Measurements from ENCODE around the gene NAA80. TPM values are rescaled to one million over a fixed set of nuclear protein-coding genes. Genes with fewer than 3 reads are reported as not detected.

Gene NAA80
- polyA plus RNA-seq, 1 of the 3 experiments (the other 2 are of a cell fraction), result 10.5 TPM

DNA sequence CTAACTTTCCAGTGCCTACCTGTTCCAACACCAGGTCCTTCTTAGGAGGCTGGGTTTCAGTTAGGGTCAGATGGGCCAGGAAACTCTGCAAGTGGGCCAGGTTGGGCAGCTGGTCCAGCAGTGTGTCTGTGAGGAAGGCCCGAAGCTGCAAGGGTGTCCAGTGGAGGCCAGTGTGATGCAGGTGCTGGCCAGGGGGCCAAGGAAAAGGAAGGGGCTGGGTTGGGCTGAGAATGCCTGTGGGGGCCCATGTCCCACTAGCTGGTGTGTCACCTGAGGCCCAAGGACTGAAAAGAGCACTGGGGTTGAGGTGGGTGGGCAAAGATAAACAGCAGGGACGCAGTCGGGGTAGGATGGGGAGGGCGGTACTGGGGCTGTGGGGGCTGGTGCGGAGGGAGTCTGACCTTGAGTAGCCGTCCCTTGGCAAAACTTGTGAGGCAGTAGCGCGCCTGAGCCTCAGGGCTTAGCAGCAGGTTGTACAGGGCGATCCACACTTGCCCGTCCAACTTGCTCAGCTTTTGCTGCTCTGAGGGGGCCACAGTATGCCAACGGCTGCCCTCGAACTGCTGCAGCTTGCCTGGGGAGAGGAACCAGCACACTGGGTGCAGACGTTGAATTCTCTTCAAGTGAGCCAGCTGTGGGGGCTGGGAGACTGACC is 42.9 kb upstream of the NAA80 start:
- TF ChIP-seq, protein P1, sequence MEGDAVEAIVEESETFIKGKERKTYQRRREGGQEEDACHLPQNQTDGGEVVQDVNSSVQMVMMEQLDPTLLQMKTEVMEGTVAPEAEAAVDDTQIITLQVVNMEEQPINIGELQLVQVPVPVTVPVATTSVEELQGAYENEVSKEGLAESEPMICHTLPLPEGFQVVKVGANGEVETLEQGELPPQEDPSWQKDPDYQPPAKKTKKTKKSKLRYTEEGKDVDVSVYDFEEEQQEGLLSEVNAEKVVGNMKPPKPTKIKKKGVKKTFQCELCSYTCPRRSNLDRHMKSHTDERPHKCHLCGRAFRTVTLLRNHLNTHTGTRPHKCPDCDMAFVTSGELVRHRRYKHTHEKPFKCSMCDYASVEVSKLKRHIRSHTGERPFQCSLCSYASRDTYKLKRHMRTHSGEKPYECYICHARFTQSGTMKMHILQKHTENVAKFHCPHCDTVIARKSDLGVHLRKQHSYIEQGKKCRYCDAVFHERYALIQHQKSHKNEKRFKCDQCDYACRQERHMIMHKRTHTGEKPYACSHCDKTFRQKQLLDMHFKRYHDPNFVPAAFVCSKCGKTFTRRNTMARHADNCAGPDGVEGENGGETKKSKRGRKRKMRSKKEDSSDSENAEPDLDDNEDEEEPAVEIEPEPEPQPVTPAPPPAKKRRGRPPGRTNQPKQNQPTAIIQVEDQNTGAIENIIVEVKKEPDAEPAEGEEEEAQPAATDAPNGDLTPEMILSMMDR (IDR thresholded peaks at IDR 0.05), result no peak
- TF ChIP-seq GABPA (IDR thresholded peaks at IDR 0.05; ENCODE audit: low read depth), result no peak
- TF ChIP-seq RXRA (IDR thresholded peaks at IDR 0.05; ENCODE audit: borderline replicate concordance, low read depth), result no peak
- no peak for TF ChIP-seq FOXM1 (IDR thresholded peaks at IDR 0.05; ENCODE audit: low read depth)
- TF ChIP-seq, protein P2, sequence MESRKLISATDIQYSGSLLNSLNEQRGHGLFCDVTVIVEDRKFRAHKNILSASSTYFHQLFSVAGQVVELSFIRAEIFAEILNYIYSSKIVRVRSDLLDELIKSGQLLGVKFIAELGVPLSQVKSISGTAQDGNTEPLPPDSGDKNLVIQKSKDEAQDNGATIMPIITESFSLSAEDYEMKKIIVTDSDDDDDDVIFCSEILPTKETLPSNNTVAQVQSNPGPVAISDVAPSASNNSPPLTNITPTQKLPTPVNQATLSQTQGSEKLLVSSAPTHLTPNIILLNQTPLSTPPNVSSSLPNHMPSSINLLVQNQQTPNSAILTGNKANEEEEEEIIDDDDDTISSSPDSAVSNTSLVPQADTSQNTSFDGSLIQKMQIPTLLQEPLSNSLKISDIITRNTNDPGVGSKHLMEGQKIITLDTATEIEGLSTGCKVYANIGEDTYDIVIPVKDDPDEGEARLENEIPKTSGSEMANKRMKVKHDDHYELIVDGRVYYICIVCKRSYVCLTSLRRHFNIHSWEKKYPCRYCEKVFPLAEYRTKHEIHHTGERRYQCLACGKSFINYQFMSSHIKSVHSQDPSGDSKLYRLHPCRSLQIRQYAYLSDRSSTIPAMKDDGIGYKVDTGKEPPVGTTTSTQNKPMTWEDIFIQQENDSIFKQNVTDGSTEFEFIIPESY (IDR thresholded peaks at IDR 0.05; ENCODE audit: borderline replicate concordance, low read depth), result no peak
- no peak for TF ChIP-seq NFIC (IDR thresholded peaks at IDR 0.05; ENCODE audit: borderline replicate concordance)
- no peak for TF ChIP-seq RCOR1 (IDR thresholded peaks at IDR 0.05; ENCODE audit: low read length)
- no peak for TF ChIP-seq NRF1 (IDR thresholded peaks at IDR 0.05; ENCODE audit: low read depth, low read length)
- TF ChIP-seq TEAD4 (IDR thresholded peaks at IDR 0.05; ENCODE audit: borderline replicate concordance, insufficient read depth), result no peak
- TF ChIP-seq RAD21 (IDR thresholded peaks at IDR 0.05; ENCODE audit: low read length), result no peak
- Histone ChIP-seq H3K36me3 (replicated peaks in 1 of 2; ENCODE audit: control insufficient read depth in 1 of 2, insufficient read depth in 2 of 2, low read length in 1 of 2) (no peaks in the 10 kb centered on the region), H3K4me1 (ENCODE audit: control insufficient read depth in 1 of 2, insufficient read depth in 2 of 2, low read depth in 1 of 2, low read length in 1 of 2) (peaks cover 5 to 14% of the 10 kb centered on the region in 2 experiments; a peak in 2 of 4 replicates), H3K4me3 (ENCODE audit: low read depth in 2 of 2, low read length in 1 of 2) (no peak overlapping the region), H3K27ac (ENCODE audit: low read depth in 2 of 2, low read length in 1 of 2) (no peak overlapping the region), H2AFZ (ENCODE audit: low read depth) (no peak overlapping the region), H3F3A (replicated peaks; ENCODE audit: insufficient read depth) (no peaks in the 10 kb centered on the region), H4K20me1 (ENCODE audit: insufficient read depth) (no peaks in the 10 kb centered on the region), H3K27me3 (ENCODE audit: insufficient read depth) (no peaks in the 10 kb centered on the region), H3K9ac (no peak overlapping the region), H3K9me2 (no peaks in the 10 kb centered on the region), H3K4me2 (no peak overlapping the region), H3K79me2 (ENCODE audit: insufficient read depth) (peaks cover 9% of the 10 kb centered on the region; the same call in 1 of the 2 replicates), H3K9me3 (no peaks in the 10 kb centered on the region)
- ChIA-PET POLR2A (no interaction called here), CTCF (interaction anchor here (1.3 to 4.7 kb wide), 4 partner anchors 8 to 219 kb away, joined by 3 to 26 read pairs (median 5); partner anchors contain the start of gene NPRL2)
- DNase-seq, result no peak
- 80% methylated on average over 6 of the region's 13 CpGs for WGBS (ENCODE audit: low lambda C conversion rate)

DNA sequence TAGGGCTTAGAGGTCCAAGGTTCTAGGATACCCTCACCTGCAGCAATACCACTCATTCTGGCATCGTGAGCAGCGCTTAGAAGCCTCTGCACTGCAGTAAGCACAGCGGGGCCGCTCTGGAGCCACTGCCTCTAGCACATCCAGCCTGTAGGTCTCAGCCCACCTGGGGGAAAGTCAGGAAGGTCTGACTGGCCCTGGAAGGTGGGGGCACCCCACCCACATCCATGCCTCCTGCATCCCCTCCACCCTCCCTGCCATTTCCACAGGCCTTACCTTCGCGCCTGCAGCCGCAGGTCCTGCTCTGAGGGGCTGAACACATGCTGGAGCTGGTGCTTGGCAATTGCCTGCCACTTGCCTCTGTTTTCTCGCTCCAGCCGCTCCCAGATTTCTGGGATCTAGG is 42.3 kb upstream of the NAA80 start:
- ChIA-PET POLR2A (no interaction called here), CTCF (interaction anchor here (1.3 to 4.7 kb wide), 3 partner anchors 9 to 220 kb away, joined by 3 to 26 read pairs (median 3); partner anchors contain the start of gene NPRL2)
- no peak overlapping the region for H2AFZ ChIP-seq (ENCODE audit: low read depth)
- no peaks in the 10 kb centered on the region for H3F3A ChIP-seq (replicated peaks; ENCODE audit: insufficient read depth)
- peaks cover 5 to 14% of the 10 kb centered on the region in 2 experiments; a peak in 2 of 4 replicates for H3K4me1 ChIP-seq (ENCODE audit: control insufficient read depth in 1 of 2, insufficient read depth in 2 of 2, low read depth in 1 of 2, low read length in 1 of 2)
- no peaks in the 10 kb centered on the region for H3K9me2 ChIP-seq
- no peak for DNase-seq
- H4K20me1 ChIP-seq (ENCODE audit: insufficient read depth), result no peaks in the 10 kb centered on the region
- H3K9me3 ChIP-seq, result no peaks in the 10 kb centered on the region
- WGBS (ENCODE audit: low lambda C conversion rate), result 97% methylated on average over 7 of the region's 9 CpGs
- H3K79me2 ChIP-seq (ENCODE audit: insufficient read depth), result peaks cover 15% of the 10 kb centered on the region
- no peaks in the 10 kb centered on the region for H3K36me3 ChIP-seq (replicated peaks in 1 of 2; ENCODE audit: control insufficient read depth in 1 of 2, insufficient read depth in 2 of 2, low read length in 1 of 2)
- no peak overlapping the region for H3K27ac ChIP-seq (ENCODE audit: low read depth in 2 of 2, low read length in 1 of 2)
- H3K4me3 ChIP-seq (ENCODE audit: low read depth in 2 of 2, low read length in 1 of 2), result no peak overlapping the region
- H3K9ac ChIP-seq, result no peak overlapping the region
- H3K4me2 ChIP-seq, result no peak overlapping the region
- H3K27me3 ChIP-seq (ENCODE audit: insufficient read depth), result no peaks in the 10 kb centered on the region
- TF ChIP-seq RCOR1 (IDR thresholded peaks at IDR 0.05; ENCODE audit: low read length) (no peak), POLR2AphosphoS5 (IDR thresholded peaks at IDR 0.05; ENCODE audit: low read depth, low read length) (no peak), RAD21 (IDR thresholded peaks at IDR 0.05; ENCODE audit: low read length) (no peak), NFIC (IDR thresholded peaks at IDR 0.05; ENCODE audit: borderline replicate concordance) (no peak), SIN3A (IDR thresholded peaks at IDR 0.05; ENCODE audit: borderline replicate concordance, low read depth, low read length) (no peak), FOXM1 (IDR thresholded peaks at IDR 0.05; ENCODE audit: low read depth) (no peak), JUND (IDR thresholded peaks at IDR 0.05) (no peak), TEAD4 (IDR thresholded peaks at IDR 0.05; ENCODE audit: borderline replicate concordance, insufficient read depth) (no peak), RXRA (IDR thresholded peaks at IDR 0.05; ENCODE audit: borderline replicate concordance, low read depth) (no peak), CHD2 (IDR thresholded peaks at IDR 0.05; ENCODE audit: low read length, partially characterized antibody) (no peak)
- TF ChIP-seq, protein P3, sequence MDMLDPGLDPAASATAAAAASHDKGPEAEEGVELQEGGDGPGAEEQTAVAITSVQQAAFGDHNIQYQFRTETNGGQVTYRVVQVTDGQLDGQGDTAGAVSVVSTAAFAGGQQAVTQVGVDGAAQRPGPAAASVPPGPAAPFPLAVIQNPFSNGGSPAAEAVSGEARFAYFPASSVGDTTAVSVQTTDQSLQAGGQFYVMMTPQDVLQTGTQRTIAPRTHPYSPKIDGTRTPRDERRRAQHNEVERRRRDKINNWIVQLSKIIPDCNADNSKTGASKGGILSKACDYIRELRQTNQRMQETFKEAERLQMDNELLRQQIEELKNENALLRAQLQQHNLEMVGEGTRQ (IDR thresholded peaks at IDR 0.05; ENCODE audit: borderline replicate concordance, low read depth, low read length), result no peak
- TF ChIP-seq, protein P1 (IDR thresholded peaks at IDR 0.05), result no peak
- TF ChIP-seq, protein P4, sequence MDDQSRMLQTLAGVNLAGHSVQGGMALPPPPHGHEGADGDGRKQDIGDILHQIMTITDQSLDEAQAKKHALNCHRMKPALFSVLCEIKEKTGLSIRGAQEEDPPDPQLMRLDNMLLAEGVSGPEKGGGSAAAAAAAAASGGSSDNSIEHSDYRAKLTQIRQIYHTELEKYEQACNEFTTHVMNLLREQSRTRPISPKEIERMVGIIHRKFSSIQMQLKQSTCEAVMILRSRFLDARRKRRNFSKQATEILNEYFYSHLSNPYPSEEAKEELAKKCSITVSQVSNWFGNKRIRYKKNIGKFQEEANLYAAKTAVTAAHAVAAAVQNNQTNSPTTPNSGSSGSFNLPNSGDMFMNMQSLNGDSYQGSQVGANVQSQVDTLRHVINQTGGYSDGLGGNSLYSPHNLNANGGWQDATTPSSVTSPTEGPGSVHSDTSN (IDR thresholded peaks at IDR 0.05), result no peak
- TF ChIP-seq, protein P5, sequence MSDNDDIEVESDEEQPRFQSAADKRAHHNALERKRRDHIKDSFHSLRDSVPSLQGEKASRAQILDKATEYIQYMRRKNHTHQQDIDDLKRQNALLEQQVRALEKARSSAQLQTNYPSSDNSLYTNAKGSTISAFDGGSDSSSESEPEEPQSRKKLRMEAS (IDR thresholded peaks at IDR 0.05; ENCODE audit: low read depth), result no peak

Measured in SK-N-SH (cell line).